Type B pancreatic cell (in vitro differentiated cells): ENCODE measurements around the gene DTNB. TPM values are rescaled to one million over a fixed set of nuclear protein-coding genes. Genes with fewer than 3 reads are reported as not detected.

Experiments
- DNase-seq: peaks from one replicate; pipeline ENCODE4 v3.0.0; 2021; ENCODE audit warnings: mixed read lengths; ENCODE audit not compliant: unreplicated experiment; ENCODE audit errors: extremely low spot score
- H3K27ac Mint-ChIP-seq: 2 replicates; pipeline ENCODE4 v1.8.0; 2021; ENCODE audit warnings: mild to moderate bottlenecking, mixed read lengths
- H3K27me3 Mint-ChIP-seq: 2 replicates; pipeline ENCODE4 v1.8.0; 2021; ENCODE audit warnings: mixed read lengths
- H3K36me3 Mint-ChIP-seq: 2 replicates; pipeline ENCODE4 v1.8.0; 2021; ENCODE audit warnings: mixed read lengths
- H3K4me1 Mint-ChIP-seq: one replicate; pipeline ENCODE4 v1.8.0; 2021; ENCODE audit warnings: mixed read lengths; ENCODE audit not compliant: unreplicated experiment
- H3K4me3 Mint-ChIP-seq: 2 replicates; pipeline ENCODE4 v1.8.0; 2021; ENCODE audit warnings: mild to moderate bottlenecking, mixed read lengths
- H3K9me3 Mint-ChIP-seq: 2 replicates; pipeline ENCODE4 v1.8.0; 2021; ENCODE audit warnings: mixed read lengths
- total RNA-seq: library from RNA; stranded (reverse); gene quantifications from 2 replicates; pipeline ENCODE4 v1.2.1, GENCODE V29; 2021; ENCODE audit warnings: low replicate concordance
- TF ChIP-seq, protein P1 (sequence below): fragments of 200-600 bp; sonication (generic); conservative IDR thresholded peaks from 2 replicates; pipeline ENCODE4 v1.5.0; 2021; ENCODE audit warnings: antibody characterized with exemption, mild to moderate bottlenecking

The DTNB gene
- total RNA-seq, 1 donor from 2014 or later = 28.6 TPM

DNA sequence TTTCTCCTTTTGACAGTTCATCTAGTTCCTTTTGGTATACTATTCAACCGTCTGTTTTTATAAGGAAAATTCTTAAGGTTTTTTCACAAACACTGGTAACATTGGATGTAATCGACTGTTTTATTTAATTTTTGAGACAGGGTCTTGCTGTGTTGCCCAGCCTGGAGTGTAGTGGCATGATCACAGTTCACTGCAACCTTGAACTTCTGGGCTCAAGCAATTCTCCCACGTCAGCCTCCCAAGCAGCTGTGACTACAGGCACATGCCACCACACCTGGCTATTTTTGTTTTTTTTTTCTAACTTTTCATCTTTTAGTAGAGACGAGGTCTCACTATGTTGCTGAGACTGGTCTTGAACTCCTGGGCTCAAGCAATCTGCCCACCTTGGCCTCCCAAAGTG, 227.3 kb downstream of the DTNB start:
- Mint-ChIP-seq H3K4me3 (no peak overlapping the region), H3K9me3 (no peaks in the 10 kb centered on the region), H3K36me3 (peaks cover 18% of the 10 kb centered on the region), H3K27me3 (no peaks in the 10 kb centered on the region), H3K4me1 (no peaks in the 10 kb centered on the region), H3K27ac (no peak overlapping the region)
- DNase-seq = no peak
- TF ChIP-seq, protein P1, sequence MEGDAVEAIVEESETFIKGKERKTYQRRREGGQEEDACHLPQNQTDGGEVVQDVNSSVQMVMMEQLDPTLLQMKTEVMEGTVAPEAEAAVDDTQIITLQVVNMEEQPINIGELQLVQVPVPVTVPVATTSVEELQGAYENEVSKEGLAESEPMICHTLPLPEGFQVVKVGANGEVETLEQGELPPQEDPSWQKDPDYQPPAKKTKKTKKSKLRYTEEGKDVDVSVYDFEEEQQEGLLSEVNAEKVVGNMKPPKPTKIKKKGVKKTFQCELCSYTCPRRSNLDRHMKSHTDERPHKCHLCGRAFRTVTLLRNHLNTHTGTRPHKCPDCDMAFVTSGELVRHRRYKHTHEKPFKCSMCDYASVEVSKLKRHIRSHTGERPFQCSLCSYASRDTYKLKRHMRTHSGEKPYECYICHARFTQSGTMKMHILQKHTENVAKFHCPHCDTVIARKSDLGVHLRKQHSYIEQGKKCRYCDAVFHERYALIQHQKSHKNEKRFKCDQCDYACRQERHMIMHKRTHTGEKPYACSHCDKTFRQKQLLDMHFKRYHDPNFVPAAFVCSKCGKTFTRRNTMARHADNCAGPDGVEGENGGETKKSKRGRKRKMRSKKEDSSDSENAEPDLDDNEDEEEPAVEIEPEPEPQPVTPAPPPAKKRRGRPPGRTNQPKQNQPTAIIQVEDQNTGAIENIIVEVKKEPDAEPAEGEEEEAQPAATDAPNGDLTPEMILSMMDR = no peak

DNA sequence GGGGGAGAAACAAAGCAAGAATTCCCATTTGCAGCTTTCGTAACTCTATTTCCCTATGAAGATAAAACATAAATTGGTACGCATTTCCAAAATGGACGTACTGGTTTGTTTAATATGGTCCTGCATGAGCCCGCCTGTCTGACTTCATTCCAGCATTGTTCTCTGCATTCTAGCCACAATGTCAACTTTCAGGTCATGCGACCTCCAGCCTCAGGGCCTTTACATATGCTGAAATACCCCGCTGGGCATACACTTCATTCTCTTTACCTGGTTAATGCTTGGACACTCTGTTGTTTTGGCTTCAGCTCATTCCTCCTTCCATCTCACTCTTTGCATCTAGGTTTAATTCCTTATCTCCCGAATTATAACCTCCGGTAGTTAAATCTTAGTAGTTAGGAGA, 227.9 kb downstream of the DTNB start:
- Mint-ChIP-seq H3K27me3 (no peaks in the 10 kb centered on the region), H3K4me3 (no peak overlapping the region), H3K36me3 (peaks cover 17% of the 10 kb centered on the region), H3K9me3 (no peaks in the 10 kb centered on the region), H3K4me1 (no peaks in the 10 kb centered on the region), H3K27ac (no peak overlapping the region)
- no peak for DNase-seq
- TF ChIP-seq, protein P1 = no peak

DNA sequence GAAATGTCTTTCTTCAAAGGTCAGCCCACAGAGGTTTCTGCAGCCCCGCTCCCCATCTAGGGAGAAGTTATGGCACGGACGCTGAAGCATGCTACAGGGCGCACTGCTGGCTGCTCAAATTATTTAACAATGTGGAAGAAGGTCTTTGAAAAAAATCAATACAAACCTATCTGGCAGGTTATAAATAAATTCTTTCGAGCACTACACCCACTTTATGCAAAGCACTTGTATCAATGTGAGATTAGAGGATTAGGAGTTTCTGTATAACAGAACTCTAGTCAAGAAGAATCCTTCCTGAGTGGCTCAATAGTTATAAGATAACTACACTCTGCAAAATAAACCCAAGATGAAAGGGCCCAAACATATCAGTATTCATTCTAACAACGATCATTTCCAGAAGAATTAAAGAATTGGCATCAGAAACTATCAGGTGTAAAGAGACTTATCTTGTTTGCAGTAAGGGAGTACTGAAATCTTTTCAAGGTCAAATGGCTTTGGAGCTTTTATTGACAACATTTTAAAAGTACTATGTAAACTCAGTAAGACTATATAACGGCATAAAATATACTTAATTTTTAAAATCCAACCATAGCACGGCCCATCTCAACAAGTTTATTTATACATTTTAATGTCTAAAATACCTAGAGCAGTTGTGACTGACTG, 228.6 kb downstream of the DTNB start:
- no peak overlapping the region for H3K4me3 Mint-ChIP-seq
- H3K27ac Mint-ChIP-seq = no peak overlapping the region
- TF ChIP-seq, protein P1 = no peak
- H3K36me3 Mint-ChIP-seq = peaks cover 14% of the 10 kb centered on the region
- H3K27me3 Mint-ChIP-seq = no peaks in the 10 kb centered on the region
- DNase-seq = no peak
- no peaks in the 10 kb centered on the region for H3K9me3 Mint-ChIP-seq
- H3K4me1 Mint-ChIP-seq = no peaks in the 10 kb centered on the region

DNA sequence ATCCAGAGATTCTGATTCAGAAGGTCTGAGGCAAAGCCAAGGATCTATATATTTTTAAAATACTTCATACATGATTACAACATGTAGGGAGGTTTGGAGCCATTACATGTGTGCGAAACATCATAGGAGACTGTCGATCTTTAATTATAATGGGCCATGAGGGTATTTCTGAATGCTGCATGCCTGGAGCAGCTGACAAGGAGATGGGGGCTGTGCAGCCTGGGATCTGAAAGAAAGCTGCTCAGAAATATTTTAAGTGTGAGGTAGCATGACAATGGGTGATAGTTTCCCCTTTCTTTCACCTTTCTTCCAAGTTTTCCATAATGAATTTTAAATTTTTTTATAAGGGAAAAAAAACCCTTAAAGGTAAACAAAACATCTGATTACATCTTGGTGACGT, 229.6 kb downstream of the DTNB start:
- H3K4me3 Mint-ChIP-seq = no peak overlapping the region
- TF ChIP-seq, protein P1 = no peak
- H3K27me3 Mint-ChIP-seq = no peaks in the 10 kb centered on the region
- H3K27ac Mint-ChIP-seq = no peak overlapping the region
- DNase-seq = no peak
- H3K9me3 Mint-ChIP-seq = no peaks in the 10 kb centered on the region
- no peaks in the 10 kb centered on the region for H3K4me1 Mint-ChIP-seq
- peaks cover 7% of the 10 kb centered on the region for H3K36me3 Mint-ChIP-seq

DNA sequence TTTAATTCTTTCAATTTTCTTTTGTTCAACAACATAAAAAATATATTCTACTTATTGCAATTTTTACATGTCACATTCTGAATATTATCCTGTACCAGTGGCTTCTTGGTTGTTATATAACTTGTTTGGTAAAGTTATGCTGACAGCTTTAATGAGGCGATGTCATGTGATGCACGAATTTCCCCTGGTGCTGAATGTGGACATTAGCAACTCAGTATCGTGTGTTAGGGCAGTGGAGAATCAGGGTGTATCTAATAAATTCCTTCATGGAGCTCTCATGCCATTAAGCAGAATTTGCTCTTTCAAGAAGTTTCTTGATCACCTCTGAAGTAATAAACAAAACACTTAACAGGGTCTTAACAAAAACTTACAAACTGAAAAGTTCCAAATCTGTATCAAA, 232.0 kb downstream of the DTNB start:
- peaks cover 4% of the 10 kb centered on the region for H3K36me3 Mint-ChIP-seq
- no peak for DNase-seq
- TF ChIP-seq, protein P1 = no peak
- no peak overlapping the region for H3K4me3 Mint-ChIP-seq
- H3K4me1 Mint-ChIP-seq = no peaks in the 10 kb centered on the region
- H3K9me3 Mint-ChIP-seq = no peaks in the 10 kb centered on the region
- no peak overlapping the region for H3K27ac Mint-ChIP-seq
- H3K27me3 Mint-ChIP-seq = no peaks in the 10 kb centered on the region
